ENCODE measurements around the gene PARM1. TPM values are rescaled to one million over a fixed set of nuclear protein-coding genes. Genes with fewer than 3 reads are reported as not detected.

The PARM1 gene
- total and polyA plus RNA-seq, 2 experiments from 2014 or later: 107 to 154 TPM

GRCh38 chr4:74971862-74972261 lies 38.9 kb downstream of the PARM1 start:
- 100% methylated on average over 1 of the region's 1 CpG for WGBS (ENCODE audit: low lambda C conversion rate, missing lambda C conversion rate)

GRCh38 chr4:74975082-74975481 lies 42.2 kb downstream of the PARM1 start:
- DNase-seq (ENCODE audit: low spot score): no peak
- H3K27ac ChIP-seq: no peak overlapping the region
- TF ChIP-seq EZH2phosphoT487 (IDR thresholded peaks at IDR 0.05; ENCODE audit: low read depth, severe bottlenecking, unreplicated experiment): no peak
- TF ChIP-seq EZH2 (IDR thresholded peaks at IDR 0.05; ENCODE audit: borderline replicate concordance): no peak
- no peak for TF ChIP-seq CTCF (IDR thresholded peaks at IDR 0.05; ENCODE audit: poor library complexity)
- no peaks in the 10 kb centered on the region for H3K9me2 ChIP-seq (replicated peaks; ENCODE audit: insufficient read depth)
- no peaks in the 10 kb centered on the region for H4K20me1 ChIP-seq (ENCODE audit: insufficient read depth, poor library complexity, severe bottlenecking)
- no peaks in the 10 kb centered on the region for H3K36me3 ChIP-seq (replicated peaks; ENCODE audit: insufficient read depth, low read depth)
- WGBS (ENCODE audit: low lambda C conversion rate, missing lambda C conversion rate): 83% methylated on average over 2 of the region's 2 CpGs
- peaks cover 22% of the 10 kb centered on the region for H3K4me1 ChIP-seq (ENCODE audit: insufficient read depth)
- no peak overlapping the region for H3K4me2 ChIP-seq
- H3K4me3 ChIP-seq: no peak overlapping the region
- peaks cover 12% of the 10 kb centered on the region for H3K9me3 ChIP-seq (ENCODE audit: low read depth)
- no peak overlapping the region for H2AFZ ChIP-seq
- no peaks in the 10 kb centered on the region for H3K27me3 ChIP-seq
- peaks cover 22% of the 10 kb centered on the region for H3K79me2 ChIP-seq

More at GRCh38 chr4:74971862-74972261, 38.9 kb downstream of the PARM1 start:
- H2AFZ ChIP-seq: no peak overlapping the region
- H4K20me1 ChIP-seq (ENCODE audit: insufficient read depth, poor library complexity, severe bottlenecking): no peaks in the 10 kb centered on the region
- no peaks in the 10 kb centered on the region for H3K36me3 ChIP-seq (replicated peaks; ENCODE audit: insufficient read depth, low read depth)
- no peaks in the 10 kb centered on the region for H3K9me2 ChIP-seq (replicated peaks; ENCODE audit: insufficient read depth)
- H3K27ac ChIP-seq: no peak overlapping the region
- no peak for DNase-seq (ENCODE audit: low spot score)
- peaks cover under 1% of the 10 kb centered on the region for H3K9me3 ChIP-seq (ENCODE audit: low read depth)
- H3K4me3 ChIP-seq: no peak overlapping the region
- peaks cover 26% of the 10 kb centered on the region for H3K79me2 ChIP-seq
- no peaks in the 10 kb centered on the region for H3K27me3 ChIP-seq
- peaks cover 37% of the 10 kb centered on the region for H3K4me1 ChIP-seq (ENCODE audit: insufficient read depth)
- H3K4me2 ChIP-seq: no peak overlapping the region
- no peak for TF ChIP-seq CTCF (IDR thresholded peaks at IDR 0.05; ENCODE audit: poor library complexity)
- no peak for TF ChIP-seq EZH2 (IDR thresholded peaks at IDR 0.05; ENCODE audit: borderline replicate concordance)
- TF ChIP-seq EZH2phosphoT487 (IDR thresholded peaks at IDR 0.05; ENCODE audit: low read depth, severe bottlenecking, unreplicated experiment): no peak

- no peak for DNase-seq (ENCODE audit: low spot score)
- H3K79me2 ChIP-seq: peaks cover 22% of the 10 kb centered on the region
Measured at GRCh38 chr4:74975848-74976824, 43.2 kb downstream of the PARM1 start.

More at GRCh38 chr4:74975848-74976824, 43.2 kb downstream of the PARM1 start:
- Histone ChIP-seq H3K4me2 (no peak overlapping the region), H3K27ac (no peak overlapping the region), H3K4me1 (ENCODE audit: insufficient read depth) (peaks cover 12% of the 10 kb centered on the region), H3K9me3 (ENCODE audit: low read depth) (peaks cover 12% of the 10 kb centered on the region), H3K4me3 (no peak overlapping the region), H3K27me3 (no peaks in the 10 kb centered on the region), H4K20me1 (ENCODE audit: insufficient read depth, poor library complexity, severe bottlenecking) (no peaks in the 10 kb centered on the region), H3K36me3 (replicated peaks; ENCODE audit: insufficient read depth, low read depth) (no peaks in the 10 kb centered on the region), H2AFZ (no peak overlapping the region), H3K9me2 (replicated peaks; ENCODE audit: insufficient read depth) (no peaks in the 10 kb centered on the region)
- 100% methylated on average over 2 of the region's 2 CpGs for WGBS (ENCODE audit: low lambda C conversion rate, missing lambda C conversion rate)
- TF ChIP-seq EZH2 (IDR thresholded peaks at IDR 0.05; ENCODE audit: borderline replicate concordance) (no peak), CTCF (IDR thresholded peaks at IDR 0.05; ENCODE audit: poor library complexity) (no peak), EZH2phosphoT487 (IDR thresholded peaks at IDR 0.05; ENCODE audit: low read depth, severe bottlenecking, unreplicated experiment) (no peak)

Data from hepatocyte (in vitro differentiated cells).